KMS-11 (cell line): Measurements from ENCODE around the gene HELZ.

Experiments
- H2AFZ ChIP-seq: fragments of 200-600 bp; sonication (generic); 2 replicates; pipeline ENCODE4 v1.6.1; 2016; ENCODE audit warnings: antibody characterized with exemption, mixed run types, low read depth
- H3K27ac ChIP-seq: fragments of 200-600 bp; sonication (generic); 2 replicates; pipeline ENCODE4 v1.6.1; 2016; ENCODE audit warnings: mild to moderate bottlenecking, mixed run types
- H3K27me3 ChIP-seq: fragments of 200-600 bp; sonication (generic); 2 replicates; pipeline ENCODE4 v1.6.1; 2017; ENCODE audit warnings: mild to moderate bottlenecking, low read depth, mixed run types, moderate library complexity; ENCODE audit not compliant: insufficient read depth
- H3K36me3 ChIP-seq: fragments of 200-600 bp; sonication (generic); 2 replicates; pipeline ENCODE4 v1.6.1; 2017; ENCODE audit warnings: mild to moderate bottlenecking, mixed run types; ENCODE audit not compliant: insufficient read depth
- H3K4me1 ChIP-seq: fragments of 200-600 bp; sonication (generic); 2 replicates; pipeline ENCODE4 v1.6.1; 2016; ENCODE audit warnings: mild to moderate bottlenecking, low read depth, mixed run types; ENCODE audit not compliant: poor library complexity, severe bottlenecking
- H3K4me2 ChIP-seq: fragments of 200-600 bp; sonication (generic); 2 replicates; pipeline ENCODE4 v1.7.0; 2016; ENCODE audit warnings: mild to moderate bottlenecking, mixed run types
- H3K4me3 ChIP-seq: fragments of 200-600 bp; sonication (generic); IDR thresholded peaks from 2 replicates; pipeline ENCODE4 v1.6.1; 2017; ENCODE audit warnings: low read depth, low read length, mixed read lengths; ENCODE audit not compliant: insufficient read depth
- H3K79me2 ChIP-seq: fragments of 200-600 bp; sonication (generic); 2 replicates; pipeline ENCODE4 v1.6.1; 2016; ENCODE audit warnings: low read depth, mixed run types; ENCODE audit not compliant: insufficient read depth
- H3K9ac ChIP-seq: fragments of 200-600 bp; sonication (generic); 2 replicates; pipeline ENCODE4 v1.6.1; 2016; ENCODE audit warnings: mild to moderate bottlenecking, mixed run types
- H4K20me1 ChIP-seq: fragments of 200-600 bp; sonication (generic); 2 replicates; pipeline ENCODE4 v1.6.1; 2016; ENCODE audit warnings: mild to moderate bottlenecking, mixed run types; ENCODE audit not compliant: insufficient read depth
- CTCF ChIP-seq: fragments of 200-600 bp; sonication (generic); conservative IDR thresholded peaks from 2 replicates; pipeline ENCODE4 v1.6.1; 2017; ENCODE audit warnings: low read depth, mild to moderate bottlenecking, antibody characterized with exemption, low read length, moderate library complexity, mixed read lengths

Gene HELZ

GRCh38 chr17:67115401-67115800, 129.6 kb downstream of the HELZ start:
- peaks cover 4% of the 10 kb centered on the region; the same call in 1 of the 2 replicates for H3K36me3 ChIP-seq

GRCh38 chr17:67113486-67113885, 131.5 kb downstream of the HELZ start:
- Histone ChIP-seq H3K4me2 (no peak overlapping the region), H3K27ac (no peak overlapping the region), H3K4me1 (peaks cover 3% of the 10 kb centered on the region), H2AFZ (no peak overlapping the region), H3K36me3 (peaks cover 14% of the 10 kb centered on the region), H3K4me3 (no peak overlapping the region), H3K9ac (no peak overlapping the region), H4K20me1 (no peaks in the 10 kb centered on the region), H3K79me2 (no peaks in the 10 kb centered on the region), H3K27me3 (no peaks in the 10 kb centered on the region)
- no peak for TF ChIP-seq CTCF

More at GRCh38 chr17:67115401-67115800, 129.6 kb downstream of the HELZ start:
- Histone ChIP-seq H3K4me1 (peaks cover 3% of the 10 kb centered on the region), H4K20me1 (no peaks in the 10 kb centered on the region), H3K9ac (no peak overlapping the region), H3K4me3 (no peak overlapping the region), H3K4me2 (no peak overlapping the region), H3K27ac (no peak overlapping the region), H3K79me2 (no peaks in the 10 kb centered on the region), H2AFZ (no peak overlapping the region), H3K27me3 (no peaks in the 10 kb centered on the region)
- TF ChIP-seq CTCF: no peak

- H2AFZ ChIP-seq: no peak overlapping the region
- H3K27me3 ChIP-seq: no peaks in the 10 kb centered on the region
- no peaks in the 10 kb centered on the region for H3K79me2 ChIP-seq
- peaks cover 3% of the 10 kb centered on the region for H3K4me1 ChIP-seq
- H3K36me3 ChIP-seq: peaks cover 14% of the 10 kb centered on the region
- no peak overlapping the region for H3K27ac ChIP-seq
- no peak for TF ChIP-seq CTCF
- H4K20me1 ChIP-seq: no peaks in the 10 kb centered on the region
- H3K4me3 ChIP-seq: no peak overlapping the region
- no peak overlapping the region for H3K4me2 ChIP-seq
- H3K9ac ChIP-seq: no peak overlapping the region
Measured at GRCh38 chr17:67111808-67112207, 133.2 kb downstream of the HELZ start.

GRCh38 chr17:67111327-67111726, 133.7 kb downstream of the HELZ start:
- H4K20me1 ChIP-seq: no peaks in the 10 kb centered on the region
- TF ChIP-seq CTCF: no peak
- no peak overlapping the region for H3K4me3 ChIP-seq
- H2AFZ ChIP-seq: no peak overlapping the region
- H3K9ac ChIP-seq: no peak overlapping the region
- H3K4me2 ChIP-seq: no peak overlapping the region
- H3K27me3 ChIP-seq: no peaks in the 10 kb centered on the region
- no peak overlapping the region for H3K27ac ChIP-seq
- H3K36me3 ChIP-seq: peaks cover 14% of the 10 kb centered on the region
- H3K4me1 ChIP-seq: peaks cover 3% of the 10 kb centered on the region
- no peaks in the 10 kb centered on the region for H3K79me2 ChIP-seq
